Measurements from ENCODE around the gene MAP2K2.

DNA sequence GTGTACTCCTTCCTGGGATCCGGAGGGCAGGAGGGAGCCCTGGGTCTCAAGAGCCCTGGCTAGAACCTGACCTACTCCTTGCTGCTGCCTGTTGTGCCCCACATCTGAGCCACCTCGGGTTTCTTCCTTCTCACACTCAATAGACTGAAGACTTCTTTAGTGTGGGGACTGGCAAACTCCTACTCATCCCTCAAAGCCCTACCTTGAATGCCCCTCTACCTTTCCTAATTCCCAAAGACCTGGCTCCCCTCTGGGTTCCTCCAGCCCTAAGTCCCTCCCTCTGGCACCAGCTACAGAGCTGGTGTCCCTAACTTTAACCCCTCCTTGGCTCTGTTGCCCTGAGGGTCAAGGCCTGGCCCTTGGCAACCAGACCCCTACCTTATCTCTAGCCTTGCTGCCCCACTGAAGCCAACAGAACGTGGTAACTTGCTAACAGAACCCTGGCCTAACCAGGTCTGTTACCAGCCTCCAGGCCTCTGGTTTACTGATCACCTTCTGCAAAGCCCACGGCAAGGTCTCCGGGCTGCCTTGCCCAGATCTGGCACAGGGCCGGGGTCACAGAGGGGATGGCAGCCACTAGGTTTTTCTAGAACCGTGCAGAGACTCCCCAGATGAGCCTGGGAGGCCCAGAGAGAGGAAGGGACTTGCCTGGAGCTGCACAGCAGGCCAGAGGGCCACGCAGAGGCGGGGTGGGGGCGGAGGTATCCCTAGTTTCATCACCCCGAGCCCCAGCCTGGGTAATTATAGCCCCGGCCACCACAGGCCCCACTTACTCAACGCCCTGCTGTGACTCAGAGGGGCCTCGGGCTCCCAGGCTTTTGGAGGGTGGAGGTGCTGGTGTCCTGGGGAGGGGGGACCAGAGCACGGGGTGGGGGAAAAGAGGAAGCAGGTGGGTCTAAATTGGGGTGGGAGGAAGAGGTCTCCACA, 72.5 kb downstream of the MAP2K2 start:
- TF ChIP-seq EZH2 (IDR thresholded peaks at IDR 0.05; ENCODE audit: borderline replicate concordance, low read length) (no peak), CTCF (conservative IDR thresholded peaks at IDR 0.05 in 1 of 2, IDR thresholded peaks at IDR 0.05 in 1 of 2; ENCODE audit: extremely low read depth in 1 of 2, insufficient read depth in 1 of 2, low read depth in 1 of 2, low read length in 2 of 2) (no peak)
